OCI-LY7 (cell line): ENCODE results near the gene NEO1.

Source experiments
- EZH2phosphoT487 ChIP-seq: fragments of 200-600 bp; sonication (generic); IDR thresholded peaks from 2 replicates; pipeline ENCODE4 v1.6.1; 2018; ENCODE audit warnings: low read depth, borderline replicate concordance, mild to moderate bottlenecking, mixed run types, antibody characterized with exemption, low read length, moderate library complexity, mixed read lengths
- TF ChIP-seq, protein P1 (sequence below): fragments of 200-600 bp; sonication (generic); conservative IDR thresholded peaks from 2 replicates; pipeline ENCODE4 v1.5.1; 2014; ENCODE audit warnings: mild to moderate bottlenecking, antibody characterized with exemption, low read length, moderate library complexity, mixed read lengths

- TF ChIP-seq, protein P1, sequence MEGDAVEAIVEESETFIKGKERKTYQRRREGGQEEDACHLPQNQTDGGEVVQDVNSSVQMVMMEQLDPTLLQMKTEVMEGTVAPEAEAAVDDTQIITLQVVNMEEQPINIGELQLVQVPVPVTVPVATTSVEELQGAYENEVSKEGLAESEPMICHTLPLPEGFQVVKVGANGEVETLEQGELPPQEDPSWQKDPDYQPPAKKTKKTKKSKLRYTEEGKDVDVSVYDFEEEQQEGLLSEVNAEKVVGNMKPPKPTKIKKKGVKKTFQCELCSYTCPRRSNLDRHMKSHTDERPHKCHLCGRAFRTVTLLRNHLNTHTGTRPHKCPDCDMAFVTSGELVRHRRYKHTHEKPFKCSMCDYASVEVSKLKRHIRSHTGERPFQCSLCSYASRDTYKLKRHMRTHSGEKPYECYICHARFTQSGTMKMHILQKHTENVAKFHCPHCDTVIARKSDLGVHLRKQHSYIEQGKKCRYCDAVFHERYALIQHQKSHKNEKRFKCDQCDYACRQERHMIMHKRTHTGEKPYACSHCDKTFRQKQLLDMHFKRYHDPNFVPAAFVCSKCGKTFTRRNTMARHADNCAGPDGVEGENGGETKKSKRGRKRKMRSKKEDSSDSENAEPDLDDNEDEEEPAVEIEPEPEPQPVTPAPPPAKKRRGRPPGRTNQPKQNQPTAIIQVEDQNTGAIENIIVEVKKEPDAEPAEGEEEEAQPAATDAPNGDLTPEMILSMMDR: no peak
- TF ChIP-seq EZH2phosphoT487: no peak
Measured at GRCh38 chr15:73338606-73339374, 286.5 kb downstream of the NEO1 start.
